HG03039 (cell line): Measurements from ENCODE around the gene ZNF593.

Experiments used
- ATAC-seq: cut with Tn5 transposase; IDR thresholded peaks from one replicate; pipeline ENCODE4 v1.9.1; 2021; ENCODE audit warnings: mild to moderate bottlenecking, moderate library complexity; ENCODE audit not compliant: unreplicated experiment

Gene ZNF593

GRCh38 chr1:26200413-26200812 is 30.7 kb downstream of the ZNF593 start:
- no peak for ATAC-seq

GRCh38 chr1:26203642-26204318 is 34.1 kb downstream of the ZNF593 start:
- ATAC-seq: no peak

DNA sequence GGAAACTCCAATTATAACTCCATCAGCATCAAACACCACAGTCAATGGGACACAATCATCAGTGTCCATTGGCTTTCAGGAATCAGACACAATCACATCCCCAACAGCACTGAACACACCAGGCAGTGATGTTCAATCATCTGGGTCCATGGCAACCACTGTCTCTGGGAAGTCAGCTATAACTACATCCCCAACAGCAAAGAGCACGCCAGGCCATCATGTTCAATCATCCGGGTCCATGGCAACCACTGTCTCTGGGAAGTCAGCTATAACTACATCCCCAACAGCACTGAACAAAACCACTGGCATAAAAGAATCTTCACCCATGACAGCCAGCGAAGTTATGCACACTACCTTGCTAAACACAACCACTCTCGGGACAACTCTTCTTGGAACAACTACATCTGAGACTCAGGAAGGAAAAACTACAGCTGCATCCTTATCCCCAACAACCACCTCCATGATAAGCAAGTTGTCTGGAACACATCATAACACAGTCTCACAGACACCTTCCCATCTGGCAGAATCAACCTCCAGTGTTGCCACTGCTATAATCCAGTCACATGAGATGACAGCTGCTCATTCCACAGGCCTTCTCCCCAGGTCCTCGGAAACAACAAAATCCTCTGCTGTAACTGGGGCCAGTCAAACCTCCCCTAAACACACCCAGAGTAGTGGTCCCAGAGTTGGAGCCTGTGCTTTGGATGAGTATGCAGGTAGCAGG is 40.6 kb downstream of the ZNF593 start:
- ATAC-seq: no peak

DNA sequence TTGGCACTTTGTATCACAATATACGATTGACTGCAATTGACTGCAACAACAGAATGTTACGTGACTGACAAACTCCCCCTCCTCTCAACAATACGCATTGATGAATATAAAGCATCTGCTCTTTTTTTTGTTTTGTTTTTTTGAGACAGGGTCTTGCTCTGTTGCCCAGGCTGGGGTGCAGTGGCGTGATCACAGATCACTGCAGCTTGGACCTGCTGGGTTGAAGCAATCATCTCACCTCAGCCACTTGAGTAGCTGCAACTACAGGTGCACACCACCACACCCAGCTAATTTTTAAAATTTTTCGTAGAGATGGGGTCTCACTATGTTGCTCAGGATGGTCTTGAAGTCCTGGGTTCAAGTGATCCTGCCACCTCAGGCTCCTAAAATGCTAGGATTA is 43.0 kb downstream of the ZNF593 start:
- no peak for ATAC-seq

- ATAC-seq: no peak
Observed at GRCh38 chr1:26213335-26213905, 43.7 kb downstream of the ZNF593 start.

GRCh38 chr1:26215246-26215645 is 45.5 kb downstream of the ZNF593 start:
- ATAC-seq: no peak

DNA sequence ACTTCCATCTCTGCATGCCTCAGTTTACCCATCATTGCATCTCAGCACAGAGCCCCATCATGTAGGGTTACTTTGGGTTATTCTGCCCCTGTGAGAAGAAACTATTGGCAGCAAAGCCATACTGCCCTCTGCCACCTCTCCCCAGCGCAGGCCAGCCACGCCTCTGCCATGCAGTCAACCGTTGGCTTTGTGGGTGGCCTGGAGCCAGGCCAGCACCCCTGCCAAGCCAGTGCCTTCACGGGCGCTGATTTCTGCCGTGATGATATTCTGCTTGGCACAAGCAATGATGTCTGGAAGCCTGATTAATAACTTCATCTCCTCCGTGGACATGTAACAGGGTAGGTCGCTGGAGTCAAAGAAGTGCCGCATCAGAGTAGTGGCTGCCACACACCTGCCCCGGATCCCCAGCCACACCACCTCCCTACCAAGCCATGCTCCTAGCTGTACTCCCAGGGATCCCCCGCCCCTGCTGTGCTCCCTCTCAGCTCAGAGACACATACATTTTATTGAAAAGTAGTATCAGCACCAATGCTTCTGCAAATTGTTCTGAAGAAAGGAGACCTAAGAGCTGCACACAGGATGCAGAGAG is 49.3 kb downstream of the ZNF593 start:
- no peak for ATAC-seq
